Lung (tissue), 12 donors: ENCODE data around the gene MOB3B. TPM values are rescaled to one million over a fixed set of nuclear protein-coding genes. Genes with fewer than 3 reads are reported as not detected.
A peak's percentile ranks its signal among the peaks of the same experiment; 100 is the strongest.

Experiments
- ATAC-seq: fragments of 200-7000 bp; cut with Tn5 transposase; one replicate; pipeline ENCODE4 v1.9.1; 2020; ENCODE audit warnings: moderate number of reproducible peaks; ENCODE audit not compliant: insufficient read depth, low FRiP score
- DNase-seq, 3 donors: peaks; one replicate each; pipeline ENCODE4 v3.0.0-alpha.2; 2013 to 2017
- H3K27ac ChIP-seq, 2 donors: one replicate each; pipeline ENCODE4 v1.5.1; 2013; ENCODE audit warnings: mild to moderate bottlenecking in 2 of 2, moderate library complexity in 2 of 2, control low read depth in 1 of 2, inconsistent platforms in 1 of 2, low read depth in 1 of 2, low read length in 1 of 2
- H3K27me3 ChIP-seq, 3 donors: one replicate each; pipeline ENCODE4 v1.5.1; 2013; ENCODE audit warnings: low read length in 2 of 3; ENCODE audit not compliant: control insufficient read depth in 3 of 3, insufficient read depth in 3 of 3
- H3K36me3 ChIP-seq, 4 donors: one replicate each; pipeline ENCODE4 v1.5.1; 2013; ENCODE audit warnings: low read length in 4 of 4, mild to moderate bottlenecking in 1 of 4, moderate library complexity in 1 of 4; ENCODE audit not compliant: control insufficient read depth in 4 of 4, insufficient read depth in 4 of 4
- H3K4me1 ChIP-seq, 5 donors: one replicate each; pipeline ENCODE4 v1.5.1; 2013; ENCODE audit warnings: low read length in 5 of 5, mild to moderate bottlenecking in 2 of 5, moderate library complexity in 1 of 5; ENCODE audit not compliant: control insufficient read depth in 5 of 5, insufficient read depth in 5 of 5
- H3K4me3 ChIP-seq: one replicate; pipeline ENCODE4 v1.5.1; 2013; ENCODE audit warnings: mild to moderate bottlenecking, control low read depth, moderate library complexity
- H3K9ac ChIP-seq, 2 donors: one replicate each; pipeline ENCODE4 v1.5.1; 2013; ENCODE audit warnings: low read length in 2 of 2, control low read depth in 1 of 2; ENCODE audit not compliant: insufficient read depth in 1 of 2
- H3K9me3 ChIP-seq, 4 donors: one replicate each; pipeline ENCODE4 v1.5.1; 2013; ENCODE audit warnings: low read length in 3 of 4, mild to moderate bottlenecking in 1 of 4, moderate library complexity in 1 of 4; ENCODE audit not compliant: control insufficient read depth in 4 of 4, insufficient read depth in 3 of 4
- WGBS, 2 donors: extraction: QIAGEN DNeasy Blood & Tissue Kit; methylation state at CpG; one replicate each; pipeline ENCODE4 v1.1.7; 2013; 5-methylcytosine and 5-hydroxymethylcytosine counted together
- polyA plus RNA-seq, 2 donors: library from polyadenylated mRNA; stranded (reverse); fragments of 200-250 nt; gene quantifications; one replicate each; pipeline ENCODE4 v1.2.1, GENCODE V29; 2013
- total RNA-seq, 2 donors: library from RNA; depleted of rRNA in 1 of 2; stranded (reverse); fragments of >200 nt in 1 of 2; gene quantifications; one replicate each; pipeline ENCODE4 v1.2.1, GENCODE V29; 2014 to 2021
- TF ChIP-seq, protein P1 (sequence below): IDR thresholded peaks from 2 replicates; pipeline ENCODE4 v1.5.1; 2012; ENCODE audit warnings: mild to moderate bottlenecking; ENCODE audit errors: control extremely low read depth, extremely low read depth
- donor health status: control.
- donor health status: control.
- donor health status: Bipolar disorder and iron deficiency.
- donor health status: healthy.
- donor health status: DM: yes; HTN: yes; CAD: no.

The MOB3B gene
- total and polyA plus RNA-seq, 4 donors = 1.6 to 12.9 (median 6.4) TPM

DNA sequence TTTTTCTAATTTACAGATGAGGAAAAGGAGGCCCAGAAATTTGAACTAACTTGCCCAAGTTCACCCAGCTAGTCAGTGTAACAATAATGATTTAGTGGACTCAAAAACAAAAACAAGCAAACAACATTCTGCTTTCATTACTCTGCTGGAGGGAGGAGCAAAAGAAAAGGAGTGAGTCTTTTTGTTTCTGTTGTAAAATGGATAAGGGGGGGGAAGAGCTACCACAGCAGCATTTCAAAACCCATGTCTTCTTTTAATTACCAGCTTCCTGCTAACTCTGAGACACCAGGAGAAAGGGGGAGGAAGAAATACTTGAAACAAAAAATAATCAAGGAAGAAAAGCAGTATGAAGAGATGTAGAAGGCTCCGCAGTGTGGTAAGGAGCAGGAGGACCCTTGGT is 193.5 kb downstream of the MOB3B start:
- Histone ChIP-seq H3K27me3 (no peaks in the 10 kb centered on the region), H3K4me1 (peaks cover 0 to 59% (median 30%) of the 10 kb centered on the region in 5 donors), H3K27ac (no peak overlapping the region), H3K36me3 (no peaks in the 10 kb centered on the region), H3K9me3 (no peaks in the 10 kb centered on the region), H3K4me3 (no peak overlapping the region), H3K9ac (no peak overlapping the region)
- 95 to 100% methylated on average over 1 of the region's 1 CpG for WGBS, 2 donors
- no peak for ATAC-seq
- TF ChIP-seq, protein P1, sequence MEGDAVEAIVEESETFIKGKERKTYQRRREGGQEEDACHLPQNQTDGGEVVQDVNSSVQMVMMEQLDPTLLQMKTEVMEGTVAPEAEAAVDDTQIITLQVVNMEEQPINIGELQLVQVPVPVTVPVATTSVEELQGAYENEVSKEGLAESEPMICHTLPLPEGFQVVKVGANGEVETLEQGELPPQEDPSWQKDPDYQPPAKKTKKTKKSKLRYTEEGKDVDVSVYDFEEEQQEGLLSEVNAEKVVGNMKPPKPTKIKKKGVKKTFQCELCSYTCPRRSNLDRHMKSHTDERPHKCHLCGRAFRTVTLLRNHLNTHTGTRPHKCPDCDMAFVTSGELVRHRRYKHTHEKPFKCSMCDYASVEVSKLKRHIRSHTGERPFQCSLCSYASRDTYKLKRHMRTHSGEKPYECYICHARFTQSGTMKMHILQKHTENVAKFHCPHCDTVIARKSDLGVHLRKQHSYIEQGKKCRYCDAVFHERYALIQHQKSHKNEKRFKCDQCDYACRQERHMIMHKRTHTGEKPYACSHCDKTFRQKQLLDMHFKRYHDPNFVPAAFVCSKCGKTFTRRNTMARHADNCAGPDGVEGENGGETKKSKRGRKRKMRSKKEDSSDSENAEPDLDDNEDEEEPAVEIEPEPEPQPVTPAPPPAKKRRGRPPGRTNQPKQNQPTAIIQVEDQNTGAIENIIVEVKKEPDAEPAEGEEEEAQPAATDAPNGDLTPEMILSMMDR = no peak
- DNase-seq = no peak

DNA sequence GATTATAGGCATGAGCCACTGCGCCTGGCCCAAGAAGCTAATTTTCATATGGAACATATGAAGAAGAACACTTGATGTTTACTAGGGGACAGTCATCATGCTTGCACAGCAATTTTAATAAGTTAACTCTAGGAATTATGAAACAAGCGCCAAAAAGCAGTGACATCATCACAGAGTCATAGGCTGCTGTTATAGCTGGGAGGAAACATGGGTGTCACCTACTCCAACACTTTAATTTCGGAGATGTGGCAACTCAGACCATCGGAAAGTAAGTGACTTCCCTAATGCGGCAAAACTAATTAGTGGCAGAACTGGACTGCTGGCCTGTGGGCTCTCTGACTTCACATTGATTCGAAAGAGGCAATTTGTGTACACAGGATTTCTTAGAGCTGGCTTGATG is 194.5 kb downstream of the MOB3B start:
- 64 to 77% methylated on average over 6 of the region's 6 CpGs for WGBS, 2 donors
- Histone ChIP-seq H3K4me1 (peaks cover 0 to 48% (median 26%) of the 10 kb centered on the region in 5 donors), H3K9me3 (no peaks in the 10 kb centered on the region), H3K4me3 (no peak overlapping the region), H3K27me3 (no peaks in the 10 kb centered on the region), H3K36me3 (peaks cover 0 to 3% (median 0%) of the 10 kb centered on the region in 4 donors), H3K9ac (no peak overlapping the region), H3K27ac (no peak overlapping the region)
- DNase-seq (no peak), ATAC-seq (no peak)
- TF ChIP-seq, protein P1 = no peak

DNA sequence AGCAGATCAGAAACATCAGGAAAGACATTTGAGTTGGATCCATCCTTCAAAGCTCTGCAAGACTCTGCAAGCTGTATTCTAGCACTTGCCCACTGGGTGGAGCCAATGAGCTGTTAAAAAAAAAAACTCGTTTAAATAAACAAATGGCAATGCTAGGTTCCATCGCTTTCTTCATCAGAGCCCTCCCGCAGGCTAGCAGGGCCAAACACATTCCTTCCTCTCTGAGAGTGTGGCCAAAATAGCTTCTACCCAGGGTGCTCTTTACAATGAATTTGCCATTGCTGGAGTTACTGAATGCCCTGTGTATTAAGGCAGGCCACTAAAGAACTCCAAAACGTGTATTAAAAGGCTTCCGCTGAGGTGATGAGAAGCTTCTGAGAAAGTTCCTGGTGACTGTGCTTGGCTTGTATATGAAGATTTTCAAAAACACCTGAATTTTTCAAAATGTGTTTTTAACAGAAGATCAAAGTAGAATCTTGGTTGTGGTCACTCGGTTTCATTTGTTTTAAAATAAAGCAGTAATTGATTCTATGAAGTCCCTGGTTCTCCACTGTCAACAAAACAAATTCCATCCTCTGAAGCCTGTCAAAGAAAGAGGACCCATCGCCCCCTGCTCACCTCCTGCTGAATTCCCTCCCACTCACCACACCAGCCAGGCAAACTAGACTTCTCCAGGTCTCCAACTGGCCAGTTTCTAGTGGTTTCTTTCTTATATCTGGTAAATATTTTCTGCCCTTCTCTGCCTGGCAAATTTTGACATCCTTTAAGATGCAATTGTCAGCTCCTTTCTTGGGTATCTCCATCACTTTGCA is 196.2 kb downstream of the MOB3B start:
- Histone ChIP-seq H3K27ac (no peak overlapping the region), H3K4me3 (no peak overlapping the region)
- DNase-seq = peak; percentile 85 to 94 (median 93)

More for the DNA sequence above, 196.2 kb downstream of the MOB3B start:
- ATAC-seq = peak; percentile 84
- H3K27me3 ChIP-seq = no peaks in the 10 kb centered on the region
- H3K36me3 ChIP-seq = peaks cover 0 to 5% (median 2%) of the 10 kb centered on the region in 4 donors
- no peaks in the 10 kb centered on the region for H3K9me3 ChIP-seq
- TF ChIP-seq, protein P1 = peak; percentile 81
- H3K9ac ChIP-seq = no peak overlapping the region
- peaks cover 0 to 33% (median 15%) of the 10 kb centered on the region in 5 donors for H3K4me1 ChIP-seq
- WGBS, 2 donors = 40 to 41% methylated on average over 7 of the region's 7 CpGs
